Left ventricle myocardium inferior (tissue), 1 donor: Measurements from ENCODE around the gene GJD4. TPM values are rescaled to one million over a fixed set of nuclear protein-coding genes. Genes with fewer than 3 reads are reported as not detected.

Source experiments
- DNase-seq: peaks from one replicate; pipeline ENCODE4 v3.0.0-alpha.2; 2020
- H3K27ac ChIP-seq: fragments of 200-600 bp; replicated peaks from 2 replicates; pipeline ENCODE4 v1.8.0; 2021
- H3K27me3 ChIP-seq: fragments of 200-600 bp; 2 replicates; pipeline ENCODE4 v1.8.0; 2021; ENCODE audit warnings: low read depth
- H3K36me3 ChIP-seq: fragments of 200-600 bp; 2 replicates; pipeline ENCODE4 v1.8.0; 2021
- H3K4me1 ChIP-seq: fragments of 200-600 bp; 2 replicates; pipeline ENCODE4 v1.8.0; 2021
- H3K4me3 ChIP-seq: fragments of 200-600 bp; 2 replicates; pipeline ENCODE4 v1.8.0; 2021; ENCODE audit warnings: mild to moderate bottlenecking, moderate library complexity
- H3K9me3 ChIP-seq: fragments of 200-600 bp; replicated peaks from 2 replicates; pipeline ENCODE4 v1.8.0; 2021
- intact Hi-C: fragments of 100-400 bp; cut with micrococcal nuclease; formaldehyde crosslinking; loops from one replicate; pipeline ENCODE4 v1.11.0; 2022
- total RNA-seq: library from RNA; stranded (reverse); fragmentation: NEBNext Ultra II Directional; extraction: Animal tissue kit (Norgen Biotek cat#: 25700); gene quantifications from one replicate; pipeline ENCODE4 v1.2.1, GENCODE V29; 2021
- TF ChIP-seq, protein P1 (sequence below): fragments of 200-600 bp; IDR thresholded peaks from 2 replicates; pipeline ENCODE4 v1.8.0; 2021; ENCODE audit warnings: antibody characterized with exemption, mild to moderate bottlenecking, borderline replicate concordance
- donor health status: DM: no; HTN: yes; CAD: no; lungs with severe emphysema.

The GJD4 gene
- total RNA-seq, 1 donor from 2014 or later = not detected

DNA sequence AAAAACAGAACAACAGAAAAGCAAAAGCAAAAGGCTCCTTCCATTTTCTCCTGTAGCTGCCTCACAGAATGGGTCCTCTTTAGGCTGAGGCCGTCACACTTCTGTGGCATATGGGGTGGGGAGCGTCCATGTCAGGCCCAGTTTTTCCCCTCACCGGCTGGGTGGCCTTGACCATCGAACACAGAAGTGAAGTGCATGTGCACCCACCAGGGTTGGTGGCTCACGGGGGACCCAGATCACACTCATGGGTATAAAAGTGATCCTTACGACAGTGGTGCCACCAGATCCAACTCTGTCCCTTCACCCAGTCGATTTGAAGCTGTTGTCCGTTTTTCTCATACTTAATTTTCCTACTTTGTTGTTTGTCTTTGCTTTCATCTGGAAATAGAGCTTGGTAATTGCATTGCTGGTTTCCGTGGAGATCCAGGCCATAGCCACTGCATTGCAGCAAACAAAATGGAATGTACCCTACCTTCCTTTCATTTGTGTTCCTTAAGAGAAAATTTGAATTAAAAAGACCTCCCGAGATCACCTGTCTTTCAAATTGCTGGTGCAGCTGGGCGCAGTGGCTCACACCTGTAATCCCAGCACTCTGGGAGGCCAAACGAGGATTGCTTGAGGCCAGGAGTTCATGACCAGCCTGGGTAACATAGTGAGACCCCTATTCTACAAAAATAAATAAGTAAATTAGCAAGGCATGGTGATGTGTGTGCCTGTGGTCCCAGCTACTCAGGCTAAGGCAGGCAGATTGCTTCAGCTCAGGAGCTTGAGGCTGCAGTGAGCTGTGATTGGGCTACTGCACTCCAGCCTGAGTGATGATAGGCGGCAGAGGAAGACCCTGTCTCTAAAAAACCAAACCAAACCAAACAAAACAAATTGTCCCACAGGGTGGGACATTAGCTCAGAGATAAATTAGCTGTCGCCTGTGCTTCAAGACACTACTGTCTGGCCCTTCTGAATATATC, 10.7 kb upstream of the GJD4 start:
- H3K27ac ChIP-seq = no peak overlapping the region
- no peak overlapping the region for H3K4me3 ChIP-seq
- intact Hi-C loops = loop anchor here (10.0 kb wide), 1 partner anchor 350 kb away; no protein-coding TSS in a partner anchor
- no peaks in the 10 kb centered on the region for H3K27me3 ChIP-seq
- no peaks in the 10 kb centered on the region for H3K4me1 ChIP-seq
- TF ChIP-seq, protein P1, sequence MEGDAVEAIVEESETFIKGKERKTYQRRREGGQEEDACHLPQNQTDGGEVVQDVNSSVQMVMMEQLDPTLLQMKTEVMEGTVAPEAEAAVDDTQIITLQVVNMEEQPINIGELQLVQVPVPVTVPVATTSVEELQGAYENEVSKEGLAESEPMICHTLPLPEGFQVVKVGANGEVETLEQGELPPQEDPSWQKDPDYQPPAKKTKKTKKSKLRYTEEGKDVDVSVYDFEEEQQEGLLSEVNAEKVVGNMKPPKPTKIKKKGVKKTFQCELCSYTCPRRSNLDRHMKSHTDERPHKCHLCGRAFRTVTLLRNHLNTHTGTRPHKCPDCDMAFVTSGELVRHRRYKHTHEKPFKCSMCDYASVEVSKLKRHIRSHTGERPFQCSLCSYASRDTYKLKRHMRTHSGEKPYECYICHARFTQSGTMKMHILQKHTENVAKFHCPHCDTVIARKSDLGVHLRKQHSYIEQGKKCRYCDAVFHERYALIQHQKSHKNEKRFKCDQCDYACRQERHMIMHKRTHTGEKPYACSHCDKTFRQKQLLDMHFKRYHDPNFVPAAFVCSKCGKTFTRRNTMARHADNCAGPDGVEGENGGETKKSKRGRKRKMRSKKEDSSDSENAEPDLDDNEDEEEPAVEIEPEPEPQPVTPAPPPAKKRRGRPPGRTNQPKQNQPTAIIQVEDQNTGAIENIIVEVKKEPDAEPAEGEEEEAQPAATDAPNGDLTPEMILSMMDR = no peak
- no peaks in the 10 kb centered on the region for H3K36me3 ChIP-seq
- no peaks in the 10 kb centered on the region for H3K9me3 ChIP-seq
- no peak for DNase-seq

DNA sequence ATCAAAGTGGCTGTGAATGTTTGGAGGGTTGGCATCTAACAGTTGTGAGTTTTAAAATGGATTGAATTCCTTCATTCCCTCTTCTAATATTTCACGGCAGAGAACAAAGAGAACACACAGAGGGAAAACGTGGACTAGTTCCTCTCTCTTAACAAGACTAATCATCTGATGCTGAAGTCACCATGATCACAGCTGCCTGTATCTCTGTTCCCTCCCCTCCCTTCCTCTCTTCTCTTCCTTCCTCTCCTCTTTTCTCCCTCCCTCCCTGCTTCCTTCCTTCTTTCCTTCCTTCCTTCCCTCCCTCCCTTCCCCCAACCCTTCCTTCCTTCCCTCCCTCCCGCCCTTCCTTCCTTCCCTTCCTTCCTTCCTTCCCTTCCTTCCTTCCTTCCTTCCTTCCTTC, 10.0 kb upstream of the GJD4 start:
- no peak for DNase-seq
- no peaks in the 10 kb centered on the region for H3K36me3 ChIP-seq
- H3K9me3 ChIP-seq = no peaks in the 10 kb centered on the region
- intact Hi-C loops = loop anchor here (10.0 kb wide), 1 partner anchor 350 kb away; no protein-coding TSS in a partner anchor
- H3K27ac ChIP-seq = no peak overlapping the region
- TF ChIP-seq, protein P1 = no peak
- H3K27me3 ChIP-seq = peaks cover 2% of the 10 kb centered on the region
- H3K4me1 ChIP-seq = no peaks in the 10 kb centered on the region
- no peak overlapping the region for H3K4me3 ChIP-seq

DNA sequence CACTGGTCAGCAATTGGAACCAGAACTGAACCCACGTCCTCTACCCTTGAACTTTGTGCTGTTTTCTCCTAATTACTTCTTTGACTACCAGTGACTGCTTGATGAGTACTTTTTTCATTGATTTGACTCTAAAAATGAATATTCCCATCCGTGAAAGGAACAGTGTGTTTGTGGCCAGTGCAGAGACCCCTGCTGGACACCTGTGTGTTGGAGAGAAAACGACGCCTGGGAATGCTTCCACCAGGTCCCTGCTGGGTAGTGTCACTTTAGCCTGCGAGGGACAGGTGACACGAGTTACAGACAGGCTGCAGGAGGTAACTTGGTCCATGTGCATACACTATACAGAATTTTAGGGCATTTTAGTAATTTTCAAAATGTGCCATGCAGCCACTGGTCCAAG, 6.8 kb upstream of the GJD4 start:
- Histone ChIP-seq H3K4me1 (no peaks in the 10 kb centered on the region), H3K4me3 (no peak overlapping the region), H3K27me3 (peaks cover 16% of the 10 kb centered on the region), H3K27ac (no peak overlapping the region), H3K9me3 (no peaks in the 10 kb centered on the region), H3K36me3 (no peaks in the 10 kb centered on the region)
- TF ChIP-seq, protein P1 = peak; percentile 66
- DNase-seq = no peak
- intact Hi-C loops = loop anchor here (10.0 kb wide), 1 partner anchor 354 kb away; no protein-coding TSS in a partner anchor

DNA sequence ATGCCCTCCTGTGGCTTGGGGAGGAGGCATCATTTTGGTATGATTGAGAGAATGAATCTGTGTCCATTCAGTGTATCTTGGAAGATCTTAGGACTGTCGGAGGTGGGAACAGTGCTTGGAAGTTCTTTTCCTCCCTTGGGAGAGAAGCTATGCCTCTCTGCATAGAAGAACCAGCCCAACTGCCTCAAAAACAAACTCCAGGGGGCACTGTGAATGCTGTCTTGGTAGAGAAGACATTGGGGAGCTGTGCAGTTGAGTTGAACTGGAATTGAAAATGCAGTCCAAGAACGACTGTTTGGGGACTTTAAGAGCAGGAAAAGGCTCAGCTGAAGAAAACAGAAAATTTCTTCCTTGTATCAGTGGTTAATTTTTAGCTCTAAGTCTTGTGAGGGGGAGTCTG, 4.9 kb upstream of the GJD4 start:
- H3K4me3 ChIP-seq = no peak overlapping the region
- no peak overlapping the region for H3K27ac ChIP-seq
- no peaks in the 10 kb centered on the region for H3K4me1 ChIP-seq
- H3K27me3 ChIP-seq = peaks cover 33% of the 10 kb centered on the region
- intact Hi-C loops = no loop called here
- no peaks in the 10 kb centered on the region for H3K36me3 ChIP-seq
- TF ChIP-seq, protein P1 = no peak
- no peak for DNase-seq
- no peaks in the 10 kb centered on the region for H3K9me3 ChIP-seq

DNA sequence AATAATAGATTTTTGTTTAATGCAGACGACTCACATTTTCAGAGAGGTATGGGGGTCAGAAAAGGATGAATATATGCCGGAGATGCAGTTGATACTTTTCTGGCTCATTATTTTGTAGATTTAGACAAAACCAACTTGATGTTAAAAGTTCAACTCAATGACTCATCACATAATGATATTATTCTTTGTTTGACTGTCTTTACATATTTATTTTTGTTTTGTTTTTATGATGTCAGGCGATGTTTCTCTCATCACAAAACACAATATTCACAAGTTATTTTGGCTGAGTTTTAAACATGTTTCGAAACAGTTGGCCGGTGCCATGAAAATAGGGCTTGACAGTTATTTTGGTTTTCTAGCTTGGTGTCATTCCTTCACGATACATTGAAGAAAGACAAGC, 1.3 kb downstream of the GJD4 start:
- no peak for DNase-seq
- Histone ChIP-seq H3K27me3 (peaks cover 88% of the 10 kb centered on the region), H3K36me3 (no peaks in the 10 kb centered on the region), H3K4me3 (no peak overlapping the region), H3K4me1 (peaks cover 11% of the 10 kb centered on the region), H3K27ac (no peak overlapping the region), H3K9me3 (no peaks in the 10 kb centered on the region)
- intact Hi-C loops = no loop called here
- TF ChIP-seq, protein P1 = no peak
